Stimulated activated CD4-positive, alpha-beta T cell treated with anti-CD3 and anti-CD28 coated beads, Interleukin-15, amount 100 ng/mL, for 1 hour (primary cell): ENCODE data around the gene STAP2.
"Not testable (repeated sequence)": the region's sequence is repeated elsewhere in the genome, so short reads cannot be mapped to it uniquely, and the experiment has no call there.

Source experiments
- DNase-seq, 2 donors: peaks; one replicate each; pipeline ENCODE4 v3.0.0-alpha.2; 2020; ENCODE audit warnings: low read depth in 1 of 2, low spot score in 1 of 2

STAP2 gene

DNA sequence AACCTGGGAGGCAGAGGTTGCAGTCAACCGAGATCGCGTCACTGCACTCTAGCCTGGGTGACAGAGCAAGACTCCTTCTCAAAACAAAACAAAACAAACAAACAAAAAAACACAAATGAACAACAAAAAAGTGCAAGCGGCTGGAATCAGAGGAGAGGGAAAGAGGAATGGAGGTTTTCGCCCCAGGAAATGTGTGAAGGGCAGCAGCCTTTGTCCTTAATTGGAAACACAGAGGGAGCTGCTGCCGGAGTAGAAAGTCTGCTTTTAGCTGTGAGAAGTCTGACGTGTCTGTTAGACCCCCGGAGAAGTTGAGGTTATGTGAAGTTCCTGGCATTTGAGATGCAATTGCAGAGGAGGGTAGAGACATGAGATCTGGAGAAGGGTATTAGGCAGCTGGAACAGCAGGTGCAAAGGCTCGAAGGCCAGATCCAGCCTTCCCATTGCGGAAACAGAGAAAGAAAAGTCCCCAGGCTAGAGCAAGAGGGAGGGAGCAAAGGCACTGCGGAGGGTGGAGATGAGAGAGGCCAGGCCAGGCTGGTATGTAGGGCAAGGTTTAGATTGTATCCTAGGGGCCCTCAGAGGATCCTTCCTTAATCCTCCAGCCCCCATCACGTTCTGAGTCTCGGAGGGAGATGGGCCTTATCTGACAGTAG, 36.9 kb downstream of the STAP2 start:
- no peak for DNase-seq

- DNase-seq: no peak
Measured at GRCh38 chr19:4300589-4300988, 38.0 kb downstream of the STAP2 start.

GRCh38 chr19:4298810-4299550, 39.6 kb downstream of the STAP2 start:
- no peak for DNase-seq

DNA sequence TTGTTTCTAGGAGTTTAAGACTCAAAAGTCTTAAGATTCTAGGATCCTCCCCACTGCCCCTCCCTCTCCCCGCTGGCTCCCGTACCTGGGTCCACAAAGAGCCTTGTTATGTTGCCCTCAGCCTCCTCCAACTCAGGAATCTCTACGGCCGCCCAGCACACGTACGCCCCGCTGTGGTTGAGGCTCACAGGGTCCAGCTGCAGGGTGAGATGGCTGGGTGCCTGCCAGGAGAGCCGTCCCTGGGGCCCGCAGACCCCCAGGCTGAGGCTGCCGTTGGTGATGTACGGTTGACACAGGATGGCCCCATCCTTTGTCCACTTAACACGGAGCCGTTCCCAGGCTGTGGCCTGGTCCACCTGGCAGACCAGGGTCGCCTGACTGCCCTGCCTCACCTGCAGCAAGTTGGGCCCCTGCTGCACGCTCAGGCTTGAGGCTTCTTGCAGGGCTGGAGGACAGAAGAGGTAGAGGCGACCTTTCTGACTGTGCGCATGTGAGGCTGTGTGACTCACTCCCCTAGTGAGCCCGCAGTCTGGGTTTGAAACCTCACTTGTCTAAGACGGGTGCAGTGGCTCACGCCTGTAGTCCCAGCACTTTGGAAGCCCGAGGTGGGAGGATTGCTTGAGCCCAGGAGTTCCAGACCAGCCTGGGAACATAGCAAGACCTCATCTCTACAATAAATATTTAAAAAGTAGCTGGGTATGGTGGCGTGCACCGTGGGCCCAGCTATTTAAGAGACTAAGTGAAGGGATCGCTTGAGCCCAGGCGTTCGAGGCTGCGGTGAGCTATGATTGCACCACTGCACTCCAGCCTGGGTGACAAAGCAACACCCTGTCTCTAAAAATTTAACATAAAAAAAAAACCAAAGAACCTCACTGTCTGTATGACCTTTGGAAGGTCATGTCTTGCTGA, 40.5 kb downstream of the STAP2 start:
- no peak for DNase-seq

DNA sequence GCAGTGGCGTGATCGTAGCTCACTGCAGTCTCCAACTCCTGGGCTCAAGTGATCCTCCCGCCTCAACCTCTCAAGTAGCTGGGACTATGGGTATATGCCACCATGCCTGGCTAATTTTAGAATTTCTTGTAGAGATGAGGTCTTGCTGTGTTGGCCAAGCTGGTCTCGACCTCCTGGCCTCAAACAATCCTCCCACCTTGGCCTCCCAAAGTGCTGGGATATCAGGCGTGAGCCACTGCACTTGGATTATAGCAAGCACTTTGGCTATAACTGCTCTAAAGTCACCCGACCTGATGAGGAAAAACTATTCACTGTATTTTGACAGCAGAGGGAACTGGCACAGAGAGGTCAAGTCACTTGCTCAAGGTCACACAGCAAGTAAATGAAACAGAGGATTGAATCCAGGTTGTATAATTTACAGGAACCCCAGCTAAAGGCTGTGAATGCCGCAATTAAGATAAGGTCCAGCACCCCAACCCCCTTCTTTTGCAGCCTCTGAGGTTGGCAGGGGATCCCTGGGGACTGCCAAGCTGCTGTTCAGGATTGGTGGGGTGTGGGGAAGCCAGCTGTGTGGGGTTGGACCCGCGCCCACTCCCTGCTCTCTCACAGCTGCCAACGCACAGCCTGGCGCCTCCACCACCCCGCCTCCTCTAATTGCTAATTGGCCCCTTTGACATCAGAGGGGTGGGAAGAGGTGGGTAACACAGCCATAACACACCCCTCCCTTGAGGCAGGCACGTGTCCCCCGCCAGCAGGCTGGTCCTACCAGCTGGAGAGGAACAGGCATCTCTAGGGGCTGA, 42.5 kb downstream of the STAP2 start:
- no peak for DNase-seq

- DNase-seq: no peak
Measured at GRCh38 chr19:4294389-4294788, 44.2 kb downstream of the STAP2 start.

- DNase-seq: no peak
Measured at GRCh38 chr19:4292515-4292914, 46.1 kb downstream of the STAP2 start.

- no peak for DNase-seq
Measured at GRCh38 chr19:4291184-4291732, 47.4 kb downstream of the STAP2 start.

DNA sequence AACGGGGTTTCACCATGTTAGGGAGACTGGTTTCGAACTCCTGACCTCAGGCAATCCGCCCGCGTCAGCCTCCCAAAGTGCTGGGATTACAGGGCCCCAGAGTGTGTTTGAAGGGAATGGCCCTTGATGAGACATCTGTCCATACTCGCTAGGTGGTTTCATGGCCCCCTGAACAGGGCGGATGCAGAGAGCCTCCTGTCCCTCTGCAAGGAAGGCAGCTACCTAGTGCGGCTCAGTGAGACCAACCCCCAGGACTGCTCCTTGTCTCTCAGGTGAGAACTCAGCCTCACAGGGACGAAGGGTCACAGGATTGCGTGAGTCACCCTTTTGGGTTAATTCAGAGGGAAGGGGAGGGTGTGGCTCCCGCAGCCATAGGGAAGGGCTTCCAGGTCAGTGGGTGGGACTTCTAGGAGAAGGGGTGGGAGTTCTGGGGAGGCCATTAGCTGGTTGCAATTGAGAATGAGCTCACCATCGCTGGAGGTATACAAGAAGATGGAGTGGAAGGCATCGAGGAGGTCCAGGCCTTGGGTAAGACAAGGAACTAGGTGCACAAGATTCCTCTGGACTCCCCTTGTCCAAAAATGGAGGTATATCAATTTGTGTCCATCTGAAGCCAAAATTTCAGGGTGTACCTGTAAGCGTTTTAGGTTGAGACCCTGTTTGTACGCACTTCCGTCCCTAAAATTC, 50.4 kb downstream of the STAP2 start:
- no peak for DNase-seq

GRCh38 chr19:4286141-4286540, 52.5 kb downstream of the STAP2 start:
- DNase-seq: not testable (repeated sequence)

DNA sequence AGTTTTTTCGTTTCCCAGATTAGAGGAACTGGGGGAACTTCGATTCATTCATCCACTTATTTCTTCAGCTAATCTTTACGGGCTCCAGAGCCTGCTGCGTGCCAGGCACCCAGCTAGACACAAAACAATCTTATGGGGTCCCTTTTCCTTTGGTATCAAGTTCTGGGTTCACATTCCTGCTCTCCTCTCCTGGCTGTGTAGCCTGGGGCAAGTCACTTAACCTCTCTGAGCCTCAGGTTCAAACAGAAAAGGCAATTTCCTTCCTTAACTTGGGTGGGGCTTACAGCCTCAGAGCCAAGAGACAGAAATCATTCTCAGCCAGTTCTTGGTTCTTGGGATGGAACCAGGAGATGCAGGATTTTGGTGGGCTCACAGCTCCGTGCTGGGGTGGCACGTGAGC, 53.7 kb downstream of the STAP2 start:
- DNase-seq: no peak

- no peak for DNase-seq
Measured at GRCh38 chr19:4284176-4284958, 54.3 kb downstream of the STAP2 start.

DNA sequence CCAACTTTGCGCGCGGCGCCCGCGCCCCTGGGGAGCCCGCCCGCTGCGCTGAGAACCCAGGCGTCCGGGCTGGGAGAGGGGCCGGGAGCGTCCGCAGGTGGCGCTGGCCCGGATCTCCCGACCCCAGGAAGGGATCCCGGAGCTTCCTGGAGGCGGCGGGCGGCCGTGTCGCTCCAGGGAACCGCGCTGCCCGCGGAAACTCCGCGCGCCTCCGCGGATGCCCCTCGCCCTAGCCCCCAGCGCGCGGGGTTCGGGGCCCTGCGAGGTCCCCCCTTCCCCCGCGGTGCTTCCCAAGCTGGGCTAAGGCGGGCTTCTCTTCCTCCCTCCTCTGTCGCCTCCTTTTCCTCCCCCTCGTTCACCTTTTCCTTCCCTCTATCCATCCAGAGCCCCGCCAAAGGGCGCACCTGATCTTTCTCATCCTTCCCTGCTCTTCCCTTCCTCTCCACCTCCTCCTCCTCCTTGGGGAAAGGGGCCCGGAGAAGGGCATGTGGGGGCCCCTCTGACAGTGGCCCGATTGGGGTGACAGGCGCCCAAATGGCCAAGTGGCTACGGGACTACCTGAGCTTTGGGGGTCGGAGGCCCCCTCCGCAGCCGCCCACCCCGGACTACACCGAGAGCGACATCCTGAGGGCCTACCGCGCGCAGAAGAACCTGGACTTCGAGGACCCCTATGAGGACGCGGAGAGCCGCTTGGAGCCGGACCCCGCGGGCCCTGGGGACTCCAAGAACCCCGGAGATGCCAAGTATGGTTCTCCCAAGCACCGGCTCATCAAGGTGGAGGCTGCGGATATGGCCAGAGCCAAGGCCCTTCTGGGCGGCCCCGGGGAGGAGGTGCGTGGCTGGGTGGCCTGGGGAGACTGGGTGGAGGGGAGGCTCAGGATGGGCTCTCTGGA, 58.9 kb downstream of the STAP2 start:
- DNase-seq: no peak

DNA sequence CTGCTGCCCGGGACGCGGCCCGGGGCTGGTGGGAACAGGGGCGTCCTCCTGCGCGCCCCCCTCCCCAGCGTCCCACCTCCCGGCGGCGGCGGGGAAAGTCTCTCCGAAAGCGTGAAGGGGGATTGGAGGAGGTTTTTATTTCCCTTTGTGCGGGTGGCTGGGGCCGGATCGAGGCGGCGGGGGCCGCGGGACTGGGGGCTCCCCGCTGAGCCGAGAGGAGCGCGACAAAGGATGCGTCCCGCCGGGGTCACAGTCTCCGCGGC, 59.4 kb downstream of the STAP2 start:
- no peak for DNase-seq

DNA sequence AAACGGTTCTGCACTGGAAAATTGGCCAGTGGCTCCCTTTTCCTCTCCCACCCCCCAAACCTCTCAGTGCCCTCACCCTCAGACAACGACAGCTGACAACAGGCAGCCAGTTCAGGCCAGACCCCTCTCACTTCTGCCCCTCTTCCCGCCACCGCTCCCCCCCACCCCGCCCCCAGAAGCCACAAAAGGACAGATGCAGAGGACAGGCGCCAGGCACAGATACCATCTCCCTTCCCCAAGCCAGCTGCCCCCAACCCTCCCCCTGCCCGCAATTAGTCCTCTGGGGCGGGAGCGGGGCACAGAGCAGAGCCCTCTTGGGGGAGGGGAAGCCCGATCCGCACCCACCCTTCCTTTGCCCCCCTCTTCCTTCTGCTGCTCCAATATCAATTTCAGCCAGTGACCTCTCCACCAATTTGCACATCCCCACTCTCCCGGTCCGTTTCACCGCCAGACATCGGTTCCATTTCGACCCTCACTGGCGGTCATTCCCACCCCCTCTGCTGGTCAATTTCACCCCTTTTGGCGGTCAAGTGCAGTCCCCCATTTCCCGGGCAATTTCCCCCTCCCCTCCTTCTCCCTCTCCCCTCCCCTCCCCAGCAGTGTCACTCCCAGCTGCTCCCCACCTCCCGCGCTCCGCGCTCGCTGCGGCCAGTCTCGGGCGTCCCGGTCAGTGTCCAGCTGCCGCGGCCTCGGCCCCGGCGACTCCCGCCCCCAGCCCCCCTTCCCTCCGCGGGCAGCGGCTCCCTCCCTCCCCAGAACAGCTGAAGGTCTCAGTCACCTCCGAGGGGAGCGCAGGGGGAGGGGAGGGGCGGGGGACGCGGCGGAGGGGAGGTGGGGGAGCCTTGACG, 60.0 kb downstream of the STAP2 start, which contains the start of gene SHD:
TSS of gene SHD (plus strand) at position 848 of the 848 bp plus-strand sequence. CDS start 798 bp downstream, outside the sequence.
- no peak for DNase-seq

DNA sequence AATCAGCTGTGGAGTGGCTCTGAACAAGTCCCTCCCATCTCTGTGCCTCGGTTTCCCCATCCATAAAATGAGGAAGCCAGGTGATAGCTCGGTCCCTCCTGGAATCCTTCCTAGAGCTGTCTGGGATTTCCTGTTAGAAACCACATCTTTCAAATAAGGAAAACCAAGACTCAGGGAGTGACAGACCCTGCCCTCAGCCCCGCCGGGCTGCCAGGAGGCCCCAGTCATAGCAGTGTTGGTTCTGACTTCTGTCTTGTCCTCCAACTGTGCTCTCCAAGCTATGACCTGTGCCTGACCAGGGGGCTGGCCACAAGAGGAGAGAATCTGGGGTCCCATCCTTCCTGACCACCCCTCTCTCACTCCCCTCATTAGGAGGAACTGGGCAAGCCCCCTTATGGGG, 60.6 kb downstream of the STAP2 start:
- no peak for DNase-seq

GRCh38 chr19:4277191-4277696, 61.4 kb downstream of the STAP2 start:
- no peak for DNase-seq
